ENCODE data around the gene TMEM91.

The TMEM91 gene

DNA sequence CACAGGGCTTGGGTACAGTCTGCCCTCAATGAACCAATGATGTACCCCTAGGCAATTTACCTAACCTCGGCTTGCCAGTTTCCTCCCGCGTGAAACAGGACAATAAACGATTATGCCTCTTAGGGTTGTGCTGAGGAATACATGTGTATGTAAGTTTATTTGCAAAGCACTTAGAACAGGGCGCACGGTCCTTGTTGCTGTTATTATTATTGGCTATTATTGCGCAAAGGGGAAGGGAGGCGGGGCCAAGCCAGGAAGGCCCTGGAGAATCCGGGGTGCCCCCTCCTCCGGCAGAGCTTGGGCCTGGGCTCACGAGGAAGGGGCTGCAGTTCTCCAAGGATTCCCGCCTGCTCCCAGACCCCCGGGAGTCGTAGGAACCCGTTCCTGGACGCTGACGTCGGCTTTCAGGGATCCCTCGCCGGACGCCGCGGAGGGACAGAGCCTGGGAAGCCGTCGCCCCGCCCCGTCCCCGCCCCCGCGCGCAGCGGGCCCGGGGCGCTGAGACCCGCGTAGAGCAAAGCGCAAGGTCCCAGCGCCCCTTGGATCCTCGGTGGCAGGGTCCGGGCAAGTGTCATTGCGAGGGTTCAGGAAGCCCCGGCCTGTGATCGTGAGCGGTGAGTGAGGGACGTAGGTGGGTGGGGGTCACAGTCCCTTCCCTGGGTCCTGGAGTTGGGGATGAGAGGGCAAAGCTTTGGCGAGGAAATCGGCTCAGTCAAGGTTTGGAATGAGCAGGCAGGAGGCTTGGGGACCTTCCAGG, at the start of gene TMEM91:
TMEM91 (plus strand) TSS at position 293 of the 757 bp plus-strand sequence. CDS start 1,777 bp downstream, outside the sequence.
- Mint-ChIP-seq H3K36me3 (ENCODE audit: low read depth) (peaks cover 6% of the 10 kb centered on the region), H3K27ac (peak within 1 kb of the TSS; percentile 55)

DNA sequence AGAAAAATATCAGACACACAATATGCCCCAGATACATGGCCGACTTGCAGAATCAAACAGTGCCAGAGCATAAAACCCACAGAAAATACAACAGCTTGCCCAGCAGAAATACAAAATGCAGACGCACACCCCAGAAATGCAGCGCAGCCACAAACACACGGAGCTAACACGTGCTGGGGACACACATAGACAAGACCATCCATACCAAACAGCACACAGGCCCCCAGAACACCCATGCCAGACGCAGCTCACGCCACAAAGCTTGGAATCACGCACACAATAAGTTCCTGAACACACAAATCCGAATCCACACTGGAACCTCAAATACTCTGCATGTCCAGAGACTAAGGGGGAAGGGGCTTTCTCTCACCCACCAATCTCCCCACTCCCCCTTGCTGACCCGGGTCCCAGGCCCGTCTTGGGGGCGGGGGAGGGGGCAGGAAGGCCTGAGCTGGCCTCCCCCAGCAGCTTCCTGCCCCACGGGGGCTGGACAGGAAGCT, 49.2 kb upstream of the TMEM91 start:
- no peak for DNase-seq (ENCODE audit: low spot score)
- no peaks in the 10 kb centered on the region for H3K27me3 Mint-ChIP-seq (ENCODE audit: low read depth)
- H3K4me3 Mint-ChIP-seq = peak overlapping the region; percentile 76
- peaks cover 62% of the 10 kb centered on the region for H3K36me3 Mint-ChIP-seq (ENCODE audit: low read depth)
- H3K27ac Mint-ChIP-seq = peak overlapping the region; percentile 79
- peaks cover 50% of the 10 kb centered on the region for H3K4me1 Mint-ChIP-seq (ENCODE audit: low read depth)
- H3K9me3 Mint-ChIP-seq = no peaks in the 10 kb centered on the region

More for the DNA sequence above, at the start of gene TMEM91:
- Mint-ChIP-seq H3K27me3 (ENCODE audit: low read depth) (no peaks in the 10 kb centered on the region), H3K9me3 (no peaks in the 10 kb centered on the region), H3K4me1 (ENCODE audit: low read depth) (peaks cover 10% of the 10 kb centered on the region), H3K4me3 (peak within 1 kb of the TSS; percentile 82)
- DNase-seq (ENCODE audit: low spot score) = no peak

DNA sequence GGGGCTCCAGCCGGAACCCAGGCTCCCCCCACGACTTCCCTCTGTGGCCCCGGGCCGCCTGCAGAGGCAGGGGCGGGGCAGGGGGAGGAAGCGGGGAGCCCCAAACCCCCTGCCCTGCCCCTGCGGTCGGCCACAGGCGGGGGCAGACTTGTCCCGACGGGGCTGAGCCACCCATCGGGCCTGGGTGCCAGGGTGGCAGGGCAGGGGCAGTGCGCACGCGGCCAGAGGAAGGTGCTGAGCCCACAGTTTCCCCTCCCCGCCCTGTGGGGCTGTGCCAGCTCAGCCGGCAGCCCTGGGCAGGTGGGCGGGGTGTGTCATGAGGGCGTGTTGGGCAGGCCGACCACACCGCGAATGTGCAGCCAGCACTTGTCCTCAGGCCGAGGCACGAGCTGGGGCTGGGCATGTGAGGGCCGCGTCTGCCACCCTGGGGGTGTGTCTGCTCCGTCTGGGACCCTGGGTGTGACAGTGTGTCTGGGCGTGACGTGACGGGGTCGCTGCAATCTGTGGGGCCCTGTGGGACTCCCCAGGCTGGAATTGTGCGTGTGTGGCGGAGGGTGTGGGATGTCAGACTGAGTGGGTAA, 48.7 kb upstream of the TMEM91 start:
- DNase-seq (ENCODE audit: low spot score) = peak; percentile 90
- Mint-ChIP-seq H3K4me3 (peak overlapping the region; percentile 80), H3K9me3 (no peaks in the 10 kb centered on the region), H3K36me3 (ENCODE audit: low read depth) (peaks cover 64% of the 10 kb centered on the region), H3K27ac (peak overlapping the region; percentile 92), H3K27me3 (ENCODE audit: low read depth) (no peaks in the 10 kb centered on the region), H3K4me1 (ENCODE audit: low read depth) (peaks cover 54% of the 10 kb centered on the region)

GRCh38 chr19:41328157-41328841, 48.0 kb upstream of the TMEM91 start:
- peak overlapping the region; percentile 80 for H3K4me3 Mint-ChIP-seq
- no peaks in the 10 kb centered on the region for H3K27me3 Mint-ChIP-seq (ENCODE audit: low read depth)
- peak; percentile 68 for DNase-seq (ENCODE audit: low spot score)
- H3K36me3 Mint-ChIP-seq (ENCODE audit: low read depth) = peaks cover 61% of the 10 kb centered on the region
- H3K9me3 Mint-ChIP-seq = no peaks in the 10 kb centered on the region
- H3K27ac Mint-ChIP-seq = peak overlapping the region; percentile 92
- H3K4me1 Mint-ChIP-seq (ENCODE audit: low read depth) = peaks cover 53% of the 10 kb centered on the region

DNA sequence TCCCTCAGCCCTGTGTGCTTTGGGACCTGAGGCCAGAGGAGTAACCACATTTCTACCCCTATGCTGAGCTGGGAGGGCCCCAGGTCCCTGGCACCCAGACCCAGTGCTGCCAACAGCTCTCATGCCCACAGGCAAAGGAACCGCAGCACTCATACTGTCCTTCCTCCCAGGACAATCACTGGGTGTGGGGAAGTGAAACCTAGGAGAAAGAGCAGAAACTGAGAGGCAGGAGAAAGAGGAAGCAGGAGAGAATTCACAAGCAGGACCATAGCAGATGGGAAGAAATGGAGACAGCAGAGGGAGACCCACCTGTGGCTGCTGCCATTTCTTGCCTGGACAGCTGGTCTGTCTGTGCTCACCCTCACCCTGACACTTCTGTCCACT, 47.5 kb upstream of the TMEM91 start:
- peaks cover 53% of the 10 kb centered on the region for H3K4me1 Mint-ChIP-seq (ENCODE audit: low read depth)
- no peaks in the 10 kb centered on the region for H3K9me3 Mint-ChIP-seq
- H3K27ac Mint-ChIP-seq = peak overlapping the region; percentile 92
- no peaks in the 10 kb centered on the region for H3K27me3 Mint-ChIP-seq (ENCODE audit: low read depth)
- DNase-seq (ENCODE audit: low spot score) = no peak
- peaks cover 64% of the 10 kb centered on the region for H3K36me3 Mint-ChIP-seq (ENCODE audit: low read depth)
- peak overlapping the region; percentile 80 for H3K4me3 Mint-ChIP-seq

DNA sequence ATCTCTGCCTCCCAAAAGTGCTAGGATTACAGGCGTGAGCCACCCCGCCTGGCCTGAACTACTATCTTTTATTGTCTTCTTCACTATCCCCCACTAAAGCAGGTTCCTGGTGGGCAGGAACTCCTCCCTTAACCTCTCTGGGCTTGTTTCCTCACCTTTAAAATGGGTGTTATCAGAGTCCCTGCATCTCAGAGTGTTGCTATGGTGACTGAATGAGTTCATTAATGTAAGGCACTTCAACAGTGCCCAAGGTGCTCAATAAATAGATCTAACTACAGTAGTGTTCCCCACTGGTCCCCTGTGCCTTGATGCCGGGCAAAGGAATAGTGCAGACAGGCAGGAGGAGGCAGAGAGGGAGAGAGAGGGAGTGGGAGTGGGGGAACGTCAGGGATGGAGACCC, 45.9 kb upstream of the TMEM91 start:
- H3K4me3 Mint-ChIP-seq = peak overlapping the region; percentile 54
- peaks cover 50% of the 10 kb centered on the region for H3K4me1 Mint-ChIP-seq (ENCODE audit: low read depth)
- no peak for DNase-seq (ENCODE audit: low spot score)
- peaks cover 57% of the 10 kb centered on the region for H3K36me3 Mint-ChIP-seq (ENCODE audit: low read depth)
- H3K9me3 Mint-ChIP-seq = no peaks in the 10 kb centered on the region
- no peaks in the 10 kb centered on the region for H3K27me3 Mint-ChIP-seq (ENCODE audit: low read depth)
- H3K27ac Mint-ChIP-seq = peak overlapping the region; percentile 90

- DNase-seq (ENCODE audit: low spot score) = no peak
- peaks cover 50% of the 10 kb centered on the region for H3K4me1 Mint-ChIP-seq (ENCODE audit: low read depth)
- H3K9me3 Mint-ChIP-seq = no peaks in the 10 kb centered on the region
- H3K36me3 Mint-ChIP-seq (ENCODE audit: low read depth) = peaks cover 58% of the 10 kb centered on the region
- H3K27me3 Mint-ChIP-seq (ENCODE audit: low read depth) = no peaks in the 10 kb centered on the region
- H3K4me3 Mint-ChIP-seq = peak overlapping the region; percentile 40
- H3K27ac Mint-ChIP-seq = peak overlapping the region; percentile 52
Measured at GRCh38 chr19:41330946-41331678, 45.2 kb upstream of the TMEM91 start.

DNA sequence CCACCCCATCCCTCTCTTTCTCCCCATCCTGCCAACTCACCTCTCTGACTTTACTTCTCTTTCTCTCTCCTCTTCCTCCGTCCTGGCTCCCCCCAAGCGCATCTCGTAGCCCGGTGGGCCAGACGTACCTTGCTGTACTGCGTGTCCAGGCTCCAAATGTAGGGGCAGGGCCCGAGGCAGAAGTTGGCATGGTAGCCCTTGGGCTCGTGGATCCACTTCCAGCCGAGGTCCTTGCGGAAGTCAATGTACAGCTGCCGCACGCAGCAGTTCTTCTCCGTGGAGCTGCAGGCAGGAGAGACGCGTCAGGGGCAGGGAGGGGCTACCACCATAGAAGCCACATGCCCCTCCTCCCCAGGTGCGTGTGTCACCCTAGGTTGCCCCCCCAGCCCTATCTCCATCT, 44.3 kb upstream of the TMEM91 start:
- Mint-ChIP-seq H3K4me1 (ENCODE audit: low read depth) (peaks cover 41% of the 10 kb centered on the region), H3K36me3 (ENCODE audit: low read depth) (peaks cover 55% of the 10 kb centered on the region), H3K9me3 (no peaks in the 10 kb centered on the region), H3K27me3 (ENCODE audit: low read depth) (no peaks in the 10 kb centered on the region), H3K27ac (peak overlapping the region; percentile 52), H3K4me3 (no peak overlapping the region)
- DNase-seq (ENCODE audit: low spot score) = no peak

DNA sequence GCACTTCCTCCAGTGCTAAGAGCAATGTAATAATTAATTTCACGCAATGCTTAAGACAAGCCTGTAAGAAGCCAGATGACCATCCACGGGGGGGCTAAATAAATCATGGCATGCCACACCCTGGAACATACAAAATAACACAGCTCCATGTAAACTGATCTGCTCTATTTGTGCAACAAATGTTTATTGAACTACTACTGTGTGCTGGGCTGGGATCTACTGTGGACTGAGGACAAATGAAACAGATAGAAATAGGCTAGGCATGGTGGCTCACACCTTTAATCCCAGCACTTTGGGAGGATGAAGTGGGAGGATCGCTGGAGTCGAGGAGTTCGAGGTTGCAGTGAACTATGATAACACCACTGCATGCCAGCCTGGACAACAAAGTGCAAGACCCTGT, 43.9 kb upstream of the TMEM91 start:
- H3K9me3 Mint-ChIP-seq = no peaks in the 10 kb centered on the region
- peaks cover 39% of the 10 kb centered on the region for H3K4me1 Mint-ChIP-seq (ENCODE audit: low read depth)
- peaks cover 54% of the 10 kb centered on the region for H3K36me3 Mint-ChIP-seq (ENCODE audit: low read depth)
- no peaks in the 10 kb centered on the region for H3K27me3 Mint-ChIP-seq (ENCODE audit: low read depth)
- no peak overlapping the region for H3K4me3 Mint-ChIP-seq
- DNase-seq (ENCODE audit: low spot score) = no peak
- peak overlapping the region; percentile 21 for H3K27ac Mint-ChIP-seq

DNA sequence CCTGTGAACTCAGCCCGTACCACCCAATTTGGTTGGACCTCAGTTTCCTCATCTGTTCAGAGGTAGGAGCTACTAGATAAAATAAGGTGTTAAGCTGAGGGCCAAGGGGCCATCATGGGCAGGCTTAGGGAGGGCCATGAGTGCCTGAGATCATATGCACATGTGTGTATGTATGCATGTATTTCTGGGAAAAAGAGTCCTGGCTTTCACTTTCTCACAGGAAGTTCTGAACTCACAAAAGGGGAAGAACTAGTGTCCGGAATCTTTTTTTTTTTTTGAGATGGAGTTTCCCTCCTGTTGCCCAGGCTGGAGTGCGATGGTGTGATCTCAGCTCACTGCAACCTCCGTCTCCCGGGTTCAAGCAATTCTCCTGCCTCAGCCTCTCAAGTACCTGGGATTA, 41.5 kb upstream of the TMEM91 start:
- H3K4me3 Mint-ChIP-seq = no peak overlapping the region
- H3K27ac Mint-ChIP-seq = peak overlapping the region; percentile 15
- H3K36me3 Mint-ChIP-seq (ENCODE audit: low read depth) = peaks cover 48% of the 10 kb centered on the region
- H3K4me1 Mint-ChIP-seq (ENCODE audit: low read depth) = peaks cover 27% of the 10 kb centered on the region
- H3K27me3 Mint-ChIP-seq (ENCODE audit: low read depth) = no peaks in the 10 kb centered on the region
- no peak for DNase-seq (ENCODE audit: low spot score)
- no peaks in the 10 kb centered on the region for H3K9me3 Mint-ChIP-seq

GRCh38 chr19:41335467-41335866, 40.9 kb upstream of the TMEM91 start:
- DNase-seq (ENCODE audit: low spot score) = no peak
- no peak overlapping the region for H3K27ac Mint-ChIP-seq
- peaks cover 50% of the 10 kb centered on the region for H3K36me3 Mint-ChIP-seq (ENCODE audit: low read depth)
- no peaks in the 10 kb centered on the region for H3K27me3 Mint-ChIP-seq (ENCODE audit: low read depth)
- H3K4me1 Mint-ChIP-seq (ENCODE audit: low read depth) = peaks cover 28% of the 10 kb centered on the region
- no peak overlapping the region for H3K4me3 Mint-ChIP-seq
- H3K9me3 Mint-ChIP-seq = no peaks in the 10 kb centered on the region

GRCh38 chr19:41339936-41340335, 36.4 kb upstream of the TMEM91 start:
- H3K27me3 Mint-ChIP-seq (ENCODE audit: low read depth) = no peaks in the 10 kb centered on the region
- peaks cover 27% of the 10 kb centered on the region for H3K4me1 Mint-ChIP-seq (ENCODE audit: low read depth)
- H3K4me3 Mint-ChIP-seq = no peak overlapping the region
- peaks cover 54% of the 10 kb centered on the region for H3K36me3 Mint-ChIP-seq (ENCODE audit: low read depth)
- peak overlapping the region; percentile 45 for H3K27ac Mint-ChIP-seq
- H3K9me3 Mint-ChIP-seq = no peaks in the 10 kb centered on the region
- DNase-seq (ENCODE audit: low spot score) = no peak

- H3K4me3 Mint-ChIP-seq = peak overlapping the region; percentile 4
Measured at GRCh38 chr19:41341669-41342490, 34.5 kb upstream of the TMEM91 start.

More at GRCh38 chr19:41341669-41342490, 34.5 kb upstream of the TMEM91 start:
- Mint-ChIP-seq H3K36me3 (ENCODE audit: low read depth) (peaks cover 59% of the 10 kb centered on the region), H3K27ac (no peak overlapping the region), H3K27me3 (ENCODE audit: low read depth) (no peaks in the 10 kb centered on the region), H3K4me1 (ENCODE audit: low read depth) (peaks cover 25% of the 10 kb centered on the region), H3K9me3 (no peaks in the 10 kb centered on the region)
- no peak for DNase-seq (ENCODE audit: low spot score)
